Astrocyte (in vitro differentiated cells and primary cell): ENCODE measurements around the gene RMI2.

Experiments used
- CTCF ChIP-seq: IDR thresholded peaks from 2 replicates; pipeline ENCODE4 v1.5.1; 2011; ENCODE audit warnings: low read depth, mild to moderate bottlenecking, inconsistent platforms, low read length, moderate library complexity; ENCODE audit not compliant: insufficient read depth
- EZH2 ChIP-seq: IDR thresholded peaks from 2 replicates; pipeline ENCODE4 v1.6.1; 2012; ENCODE audit warnings: mild to moderate bottlenecking, low read length, inconsistent platforms; ENCODE audit not compliant: insufficient read depth

- no peak for TF ChIP-seq EZH2
- TF ChIP-seq CTCF, result no peak
These were observed 4.5 kb upstream of the RMI2 start for GRCh38 chr16:11340710-11341109.
